Stimulated activated CD4-positive, alpha-beta T cell treated with anti-CD3 and anti-CD28 coated beads, TNF-alpha, amount 100 ng/mL, for 4 hours (primary cell): ENCODE data around the gene RNU2-1.
"Not testable (repeated sequence)": the region's sequence is repeated elsewhere in the genome, so short reads cannot be mapped to it uniquely, and the experiment has no call there.

Experiments
- DNase-seq, 3 experiments: peaks; one replicate each; pipeline ENCODE4 v3.0.0-alpha.2; 2020; ENCODE audit warnings: low read depth in 3 of 3

The RNU2-1 gene

DNA sequence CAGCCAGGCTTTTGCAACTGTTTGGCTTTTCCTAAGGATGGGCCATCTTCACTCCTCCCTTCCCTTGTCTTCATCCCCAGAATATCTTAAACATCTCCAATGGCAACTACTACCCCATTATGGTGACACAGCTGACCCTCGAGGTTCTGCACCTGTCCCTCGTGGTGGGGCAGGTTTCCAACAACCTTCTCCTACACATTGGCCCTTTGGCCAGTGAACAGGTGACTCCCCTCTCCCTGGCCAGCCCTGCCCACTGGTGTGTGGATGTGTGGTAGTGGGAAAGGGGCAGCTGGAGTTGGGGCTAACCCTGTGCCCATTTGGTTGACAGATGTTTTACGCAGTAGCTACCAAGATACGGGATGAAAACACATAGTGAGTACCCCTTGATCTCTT, 17.4 kb downstream of the RNU2-1 start:
- no peak for DNase-seq

DNA sequence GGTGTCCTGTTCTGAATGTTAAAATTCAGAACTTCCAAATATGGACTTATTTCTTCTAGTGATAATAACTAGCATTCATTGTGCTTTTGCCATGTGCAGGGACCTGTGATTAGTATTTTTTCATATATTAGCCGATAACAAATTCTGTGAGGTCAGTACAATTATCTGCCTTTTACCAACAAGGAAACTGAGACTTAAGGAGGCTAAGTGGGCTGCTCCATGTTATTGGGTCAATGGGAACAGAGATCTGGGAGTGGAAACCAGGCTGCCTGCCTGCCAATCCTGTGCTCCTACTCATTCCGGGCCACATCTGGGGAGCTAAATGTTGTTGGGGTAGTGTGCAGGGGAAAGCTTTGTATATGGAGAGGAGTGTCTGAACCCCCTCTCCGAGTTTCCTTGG, 18.4 kb downstream of the RNU2-1 start:
- no peak for DNase-seq

DNA sequence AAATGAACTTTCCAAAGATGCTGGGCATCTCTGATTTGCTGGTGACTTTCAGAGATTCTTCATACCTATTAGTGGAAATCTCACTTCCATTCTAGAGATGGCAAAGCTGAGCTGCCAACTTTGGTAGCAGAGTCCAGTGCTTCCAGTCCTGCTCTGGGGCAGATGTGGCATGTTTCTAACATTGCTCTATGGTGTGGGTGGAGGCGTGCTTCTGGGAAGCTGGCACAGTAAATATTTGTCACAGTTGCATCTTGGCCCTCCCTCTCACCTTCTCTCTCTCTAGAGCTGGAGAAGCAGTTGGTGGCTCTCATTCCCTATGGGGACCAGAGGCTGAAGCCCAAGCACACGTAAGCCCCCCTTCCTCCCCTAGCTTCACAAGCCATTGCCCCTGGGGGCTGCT, 20.2 kb downstream of the RNU2-1 start:
- DNase-seq = no peak

DNA sequence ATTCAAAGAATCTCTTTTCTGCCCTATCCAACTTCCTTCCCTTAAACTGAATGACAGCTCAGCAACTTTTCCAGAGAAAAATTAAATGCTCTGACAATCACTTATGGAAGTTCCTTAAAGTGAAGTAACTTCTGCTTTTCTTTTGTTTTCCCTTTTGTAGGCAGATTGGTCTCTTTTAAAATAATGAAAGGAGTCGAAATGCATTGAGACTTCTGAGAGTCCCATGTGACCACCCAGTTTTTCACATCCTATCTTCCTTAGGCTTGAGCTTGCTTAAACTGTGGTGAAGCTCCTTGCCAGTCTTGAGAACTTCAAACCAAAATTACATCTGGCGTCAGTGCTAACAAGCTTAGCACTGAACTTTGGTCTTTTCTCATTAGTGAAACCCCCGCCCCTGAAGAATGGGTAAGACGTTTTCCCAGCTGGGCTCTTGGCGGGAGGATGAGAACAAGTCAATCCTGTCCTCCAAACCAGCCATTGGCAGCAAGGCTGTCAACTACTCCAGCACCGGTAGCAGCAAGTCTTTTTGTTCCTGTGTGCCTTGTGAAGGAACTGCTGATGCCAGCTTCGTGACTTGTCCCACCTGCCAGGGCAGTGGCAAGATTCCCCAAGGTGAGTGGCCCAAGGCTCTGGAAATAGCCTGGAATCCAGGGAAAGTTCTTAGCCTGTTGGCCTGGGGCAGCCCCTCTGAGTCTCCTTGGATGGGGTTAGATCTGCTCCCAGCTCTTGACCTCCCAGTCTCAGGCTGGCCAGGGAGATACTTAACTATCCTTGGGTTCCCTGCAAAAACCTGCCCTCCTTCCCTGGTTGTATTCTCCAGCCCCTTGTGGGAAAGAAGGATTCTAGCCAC, 20.9 kb downstream of the RNU2-1 start:
- DNase-seq = no peak

DNA sequence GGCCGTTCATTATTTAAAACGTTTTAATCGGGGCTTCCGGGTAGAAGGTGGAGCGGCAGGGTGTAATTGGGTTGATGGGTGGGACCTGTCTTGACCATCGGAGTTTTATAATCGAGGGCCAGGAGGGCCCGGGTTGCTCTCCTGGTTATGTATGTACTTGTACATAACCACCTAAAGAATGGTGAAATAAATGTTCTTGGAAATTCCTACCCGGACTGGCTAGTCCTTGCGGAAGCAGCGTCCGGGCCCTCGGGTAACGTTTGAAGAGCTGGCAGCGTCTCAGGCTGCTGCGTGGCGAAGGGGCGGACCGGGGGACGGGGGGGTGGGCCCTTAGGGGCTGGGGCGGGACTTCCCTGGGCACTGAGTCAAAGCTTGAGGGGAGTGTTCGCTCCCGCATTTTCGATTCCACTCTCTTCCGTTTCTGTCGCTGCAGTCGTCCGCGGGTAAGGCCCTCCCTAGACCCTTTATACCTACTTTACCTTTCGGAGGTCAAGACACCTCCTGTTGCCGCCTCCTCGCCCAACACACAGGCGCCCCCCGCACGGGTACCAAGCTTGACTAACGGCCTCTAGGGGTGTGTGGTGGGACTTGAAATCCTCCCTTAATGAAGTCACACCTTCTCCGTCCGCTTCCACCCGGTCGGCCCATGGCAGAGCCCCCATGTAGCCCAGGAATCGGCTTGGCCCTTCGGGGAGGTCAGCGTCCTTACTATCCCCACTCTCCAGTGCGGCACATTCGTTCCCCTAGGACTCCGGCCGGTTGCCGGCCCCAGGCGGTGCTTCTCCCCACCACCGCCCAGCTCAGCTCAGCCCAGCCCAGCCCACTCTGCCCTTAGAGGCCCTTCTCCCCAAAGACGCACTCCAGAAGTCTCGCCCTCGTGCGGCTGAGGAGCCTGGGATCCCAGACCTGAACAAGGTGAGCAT, 22.0 kb downstream of the RNU2-1 start, which contains the start of gene TMEM106A:
Gene TMEM106A, plus strand, starts transcription at position 396 of the 923 bp plus-strand sequence. CDS start 1,167 bp downstream, outside the sequence.
- DNase-seq = peak; percentile 53 to 54 (median 53)

DNA sequence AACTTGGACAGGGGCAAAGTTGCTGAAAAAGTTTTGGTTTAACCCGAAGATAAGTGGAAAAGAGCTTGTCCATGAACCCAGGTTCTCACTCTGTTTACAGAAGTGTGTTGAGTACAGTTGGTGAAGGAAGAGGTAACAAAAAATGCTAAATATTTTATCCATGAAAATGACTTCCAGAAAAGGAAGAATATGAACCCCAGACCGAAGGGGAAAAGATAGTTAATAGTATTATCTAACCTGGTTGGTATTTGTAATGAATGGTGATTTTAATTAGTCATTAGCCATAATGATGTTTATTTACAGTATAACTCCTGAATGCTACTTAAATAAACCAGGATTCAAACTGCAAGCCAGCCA, 22.7 kb downstream of the RNU2-1 start:
- no peak for DNase-seq

DNA sequence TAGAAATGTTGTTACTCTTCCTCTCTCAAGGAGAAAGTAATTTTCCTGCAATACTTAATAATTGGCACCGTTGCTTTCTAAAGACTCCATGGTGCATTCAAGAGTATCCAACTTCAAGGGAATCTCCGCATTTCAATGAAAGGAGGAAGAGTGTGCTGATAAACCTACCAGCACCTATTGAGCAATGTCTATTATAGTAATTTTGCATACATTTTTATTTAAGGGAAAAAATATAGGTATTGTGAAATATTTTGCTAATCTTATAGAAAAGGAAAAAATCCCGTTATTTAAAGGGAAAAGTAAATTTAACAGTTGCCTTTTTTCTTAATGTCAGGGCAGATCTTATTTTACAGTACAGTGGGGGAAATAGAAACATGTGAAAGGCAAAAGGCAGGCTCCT, 23.2 kb downstream of the RNU2-1 start:
- no peak for DNase-seq

DNA sequence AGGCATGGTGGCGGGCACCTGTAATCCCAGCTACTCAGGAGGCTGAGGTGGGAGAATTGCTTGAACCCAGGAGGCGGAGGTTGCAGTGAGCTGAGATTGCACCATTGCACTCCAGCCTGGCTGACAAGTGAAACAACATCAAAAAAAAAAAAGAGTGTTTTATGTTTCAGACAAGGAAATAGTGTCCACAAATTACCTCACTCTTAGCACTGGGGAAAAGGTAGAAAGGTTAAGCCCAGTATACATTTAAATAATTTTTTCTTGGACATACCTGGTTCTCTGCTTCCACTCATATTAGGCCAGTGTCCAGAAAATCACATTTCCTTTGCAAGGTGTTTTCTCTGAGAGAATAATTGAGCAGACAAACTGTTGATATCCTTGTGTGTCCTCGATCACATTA, 30.8 kb downstream of the RNU2-1 start:
- DNase-seq = not testable (repeated sequence)

DNA sequence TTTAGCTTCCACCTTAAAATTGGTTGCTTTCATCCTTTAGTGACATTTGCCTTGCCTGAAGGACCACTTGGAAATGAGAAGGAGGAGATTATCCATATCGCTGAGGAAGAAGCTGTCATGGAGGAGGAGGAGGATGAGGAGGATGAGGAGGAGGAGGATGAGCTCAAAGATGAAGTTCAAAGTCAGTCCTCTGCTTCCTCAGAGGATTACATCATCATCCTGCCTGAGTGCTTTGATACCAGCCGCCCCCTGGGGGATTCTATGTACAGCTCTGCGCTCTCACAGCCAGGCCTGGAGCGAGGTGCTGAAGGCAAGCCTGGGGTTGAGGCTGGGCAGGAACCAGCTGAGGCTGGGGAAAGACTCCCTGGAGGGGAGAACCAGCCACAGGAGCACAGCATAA, 33.6 kb downstream of the RNU2-1 start:
- DNase-seq = no peak

DNA sequence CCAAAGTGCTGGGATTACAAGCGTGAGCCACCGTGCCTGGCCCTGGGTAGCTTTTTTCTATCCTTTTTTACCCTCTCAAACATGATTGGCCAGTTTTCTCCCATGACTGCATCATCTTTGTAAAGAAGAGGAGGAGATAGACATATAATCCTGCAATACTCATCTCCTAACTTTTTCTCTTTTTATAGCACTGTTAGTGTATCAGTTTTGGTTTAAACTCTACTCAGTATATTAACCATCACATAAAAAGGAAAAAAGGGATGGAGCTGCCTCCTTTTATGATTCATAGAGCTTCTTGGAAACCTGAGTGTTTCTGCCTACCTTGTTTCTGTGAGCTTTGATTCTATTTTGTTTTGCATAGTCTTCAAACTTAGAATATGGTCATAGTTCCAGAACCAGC, 34.1 kb downstream of the RNU2-1 start:
- no peak for DNase-seq

DNA sequence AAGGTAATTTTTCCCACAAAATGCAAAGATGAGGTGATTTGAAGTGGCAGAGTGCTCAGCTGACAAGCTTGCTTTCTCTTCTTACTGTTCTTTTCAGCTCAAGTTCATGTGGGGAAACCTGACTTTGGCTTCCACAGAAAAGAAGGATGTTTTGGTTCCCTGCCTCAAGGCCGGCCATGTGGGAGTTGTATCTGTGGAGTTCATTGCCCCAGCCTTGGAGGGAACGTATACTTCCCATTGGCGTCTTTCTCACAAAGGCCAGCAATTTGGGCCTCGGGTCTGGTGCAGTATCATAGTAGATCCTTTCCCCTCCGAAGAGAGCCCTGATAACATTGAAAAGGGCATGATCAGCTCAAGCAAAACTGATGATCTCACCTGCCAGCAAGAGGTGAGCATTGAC, 40.5 kb downstream of the RNU2-1 start:
- no peak for DNase-seq

DNA sequence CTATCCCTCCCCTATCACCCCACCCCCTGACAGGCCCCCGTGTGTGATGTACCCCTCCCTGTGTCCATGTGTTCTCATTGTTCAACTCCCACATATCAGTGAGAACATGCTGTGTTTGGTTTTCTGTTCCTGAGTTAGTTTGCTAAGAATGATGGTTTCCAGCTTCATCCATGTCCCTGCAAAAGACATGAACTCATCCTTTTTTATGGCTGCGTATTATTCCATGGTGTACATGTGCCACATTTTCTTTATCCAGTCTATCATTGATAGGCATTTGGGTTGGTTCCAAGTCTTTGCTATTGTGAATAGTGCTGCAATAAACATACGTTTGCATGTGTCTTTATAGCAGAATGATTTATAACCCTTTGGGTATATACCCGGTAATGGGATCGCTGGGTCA, 47.1 kb downstream of the RNU2-1 start:
- DNase-seq = not testable (repeated sequence)

DNA sequence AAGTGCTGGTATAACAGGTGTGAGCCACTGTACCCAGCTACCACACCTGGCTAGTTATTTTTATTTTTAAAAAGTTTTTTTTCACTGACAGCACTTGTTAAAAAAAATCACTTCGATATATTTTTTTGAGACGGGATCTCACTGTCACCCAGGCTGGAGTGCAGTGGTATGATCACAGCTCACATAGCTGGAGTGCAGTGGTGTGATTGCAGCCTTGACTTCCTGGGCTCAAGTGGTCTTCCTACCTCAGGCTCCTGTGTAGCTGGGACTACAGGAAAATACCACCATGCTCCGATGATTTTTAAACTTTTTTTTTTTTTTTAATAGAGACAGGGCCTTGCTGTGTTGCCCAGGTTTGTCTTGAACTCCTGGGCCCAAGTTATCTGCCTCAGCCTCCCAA, 49.9 kb downstream of the RNU2-1 start:
- DNase-seq = no peak
